Activated CD8-positive, alpha-beta memory T cell treated with anti-CD3 and anti-CD28 coated beads for 4 hours (primary cell): ENCODE data around the gene FHL1.

Source experiments
- DNase-seq, 2 donors: peaks; one replicate each; pipeline ENCODE4 v3.0.0-alpha.2; 2020; ENCODE audit warnings: low read depth in 2 of 2

FHL1 gene

GRCh38 chrX:136185401-136186022, 38.2 kb downstream of the FHL1 start:
- no peak for DNase-seq

GRCh38 chrX:136186023-136186413, 38.7 kb downstream of the FHL1 start:
- no peak for DNase-seq

- no peak for DNase-seq
Observed at GRCh38 chrX:136189222-136189621, 41.9 kb downstream of the FHL1 start.

- DNase-seq = no peak
Observed at GRCh38 chrX:136190038-136190713, 42.8 kb downstream of the FHL1 start.

- DNase-seq = no peak
Observed at GRCh38 chrX:136191171-136191570, 43.8 kb downstream of the FHL1 start.

GRCh38 chrX:136192135-136192534, 44.8 kb downstream of the FHL1 start:
- DNase-seq = no peak

GRCh38 chrX:136192839-136193414, 45.6 kb downstream of the FHL1 start:
- no peak for DNase-seq

GRCh38 chrX:136193771-136194170, 46.4 kb downstream of the FHL1 start:
- DNase-seq = no peak

GRCh38 chrX:136194536-136194935, 47.2 kb downstream of the FHL1 start:
- no peak for DNase-seq

GRCh38 chrX:136195247-136195646, 47.9 kb downstream of the FHL1 start:
- DNase-seq = no peak

GRCh38 chrX:136196691-136197155, 49.4 kb downstream of the FHL1 start:
- DNase-seq = no peak

- DNase-seq = no peak
Observed at GRCh38 chrX:136198010-136198409, 50.7 kb downstream of the FHL1 start.

GRCh38 chrX:136198678-136199243, 51.4 kb downstream of the FHL1 start:
- no peak for DNase-seq

GRCh38 chrX:136199365-136199764, 52.0 kb downstream of the FHL1 start:
- no peak for DNase-seq

- DNase-seq = no peak
Observed at GRCh38 chrX:136200466-136200865, 53.1 kb downstream of the FHL1 start.

GRCh38 chrX:136201601-136202000, 54.3 kb downstream of the FHL1 start:
- DNase-seq = no peak

GRCh38 chrX:136202889-136203288, 55.6 kb downstream of the FHL1 start:
- no peak for DNase-seq

GRCh38 chrX:136203438-136203837, 56.1 kb downstream of the FHL1 start:
- DNase-seq = no peak

GRCh38 chrX:136203951-136204350, 56.6 kb downstream of the FHL1 start:
- DNase-seq = no peak

GRCh38 chrX:136204571-136204970, 57.2 kb downstream of the FHL1 start:
- DNase-seq = no peak

GRCh38 chrX:136205882-136206380, 58.6 kb downstream of the FHL1 start:
- no peak for DNase-seq

- no peak for DNase-seq
Observed at GRCh38 chrX:136206916-136207315, 59.6 kb downstream of the FHL1 start.

GRCh38 chrX:136207546-136207945, 60.2 kb downstream of the FHL1 start:
- DNase-seq = no peak
